Gastrocnemius medialis (tissue), 4 donors: ENCODE measurements around the gene HIC1. TPM values are rescaled to one million over a fixed set of nuclear protein-coding genes. Genes with fewer than 3 reads are reported as not detected.
A peak's percentile ranks its signal among the peaks of the same experiment; 100 is the strongest.

Source experiments
- ATAC-seq, 2 donors: fragments of 150-250 bp; one replicate each; pipeline ENCODE4 v1.9.1; 2016
- DNase-seq, 2 donors: peaks; one replicate each; pipeline ENCODE4 v3.0.0-alpha.2; 2019
- H3K27ac ChIP-seq, 4 donors: fragments of 200-600 bp; sonication (generic); 1 replicate in 1 of 4; 2 replicates in 3 of 4; pipeline ENCODE4 v1.5.1; 2016 to 2018; ENCODE audit warnings: mild to moderate bottlenecking in 2 of 4, moderate library complexity in 1 of 4
- H3K27me3 ChIP-seq, 3 donors: fragments of 200-600 bp; sonication (generic) in 2 of 3; 1 replicate in 1 of 3; 2 replicates in 2 of 3; pipeline versions ENCODE4 v1.5.1 to v1.6.0; 2016 to 2019; ENCODE audit warnings: mild to moderate bottlenecking in 1 of 3, moderate library complexity in 1 of 3
- H3K36me3 ChIP-seq, 2 donors: fragments of 200-600 bp; sonication (generic) in 1 of 2; one replicate each; pipeline ENCODE4 v1.5.1; 2017 to 2018
- H3K4me1 ChIP-seq, 2 donors: fragments of 200-600 bp; sonication (generic) in 1 of 2; one replicate each; pipeline ENCODE4 v1.5.1; 2016 to 2017; ENCODE audit warnings: mild to moderate bottlenecking in 2 of 2
- H3K4me3 ChIP-seq, 4 donors: fragments of 200-600 bp; sonication (generic) in 3 of 4; 1 replicate in 1 of 4; 2 replicates in 3 of 4; pipeline ENCODE4 v1.5.1; 2016 to 2019; ENCODE audit warnings: mild to moderate bottlenecking in 2 of 4
- H3K9me3 ChIP-seq, 3 donors: fragments of 200-600 bp; sonication (generic) in 2 of 3; 1 replicate in 1 of 3; 2 replicates in 2 of 3; pipeline ENCODE4 v1.5.1; 2016 to 2019
- CTCF ChIP-seq, 5 experiments: fragments of 450-650 bp in 3 of 5; fragments of 200-600 bp in 2 of 5; sonication (generic) in 2 of 5; IDR thresholded peaks in 4 of 5; conservative IDR thresholded peaks in 1 of 5; 1 replicate in 4 of 5; 2 replicates in 1 of 5; pipeline ENCODE4 v1.5.1; 2016 to 2019; ENCODE audit warnings: antibody characterized with exemption in 5 of 5, mild to moderate bottlenecking in 3 of 5, moderate library complexity in 3 of 5
- POLR2A ChIP-seq, 2 donors: fragments of 450-650 bp; IDR thresholded peaks; one replicate each; pipeline ENCODE4 v1.6.1; 2017; ENCODE audit warnings: antibody characterized with exemption in 2 of 2, mild to moderate bottlenecking in 2 of 2, moderate library complexity in 2 of 2
- in situ Hi-C, 4 donors: fragments of 200-750 bp; cut with MboI; loops; one replicate each; pipeline versions ENCODE4 v1.15.0 to v1.8.0; 2017; ENCODE audit warnings: low sequenced_read_pairs in 4 of 4
- intact Hi-C: fragments of 100-400 bp; cut with DNase I; formaldehyde crosslinking; loops from one replicate; pipeline ENCODE4 v1.15.1; 2023; ENCODE audit warnings: low total_unique reads
- total RNA-seq, 4 donors: library from RNA; depleted of rRNA; stranded (reverse); fragments of >200 nt; gene quantifications; one replicate each; pipeline versions ENCODE4 v1.1.0 to v1.2.3, GENCODE V29; 2016

HIC1 gene
- total RNA-seq, 4 donors from 2014 or later = 4.6 to 9.6 (median 6.9) TPM

- intact Hi-C loops = no loop called here
- ATAC-seq = no peak
- no peak for TF ChIP-seq POLR2A (IDR thresholded peaks at IDR 0.05)
- no peak for TF ChIP-seq CTCF (IDR thresholded peaks at IDR 0.05 in 4 of 5, conservative IDR thresholded peaks at IDR 0.05 in 1 of 5)
- Histone ChIP-seq H3K27ac (no peak overlapping the region), H3K4me1 (peaks cover 7 to 15% of the 10 kb centered on the region in 2 donors), H3K36me3 (peaks cover 0 to 31% of the 10 kb centered on the region in 2 donors), H3K4me3 (no peak overlapping the region), H3K9me3 (no peaks in the 10 kb centered on the region), H3K27me3 (no peaks in the 10 kb centered on the region)
- no peak for DNase-seq
- in situ Hi-C loops = loop anchor here (25.0 kb wide), 2 partner anchors 350 to 375 kb away; partner anchors contain the start of gene PRPF8 (in 1 of the 4)
Observed at GRCh38 chr17:2037155-2037554, 17.7 kb upstream of the HIC1 start.

DNA sequence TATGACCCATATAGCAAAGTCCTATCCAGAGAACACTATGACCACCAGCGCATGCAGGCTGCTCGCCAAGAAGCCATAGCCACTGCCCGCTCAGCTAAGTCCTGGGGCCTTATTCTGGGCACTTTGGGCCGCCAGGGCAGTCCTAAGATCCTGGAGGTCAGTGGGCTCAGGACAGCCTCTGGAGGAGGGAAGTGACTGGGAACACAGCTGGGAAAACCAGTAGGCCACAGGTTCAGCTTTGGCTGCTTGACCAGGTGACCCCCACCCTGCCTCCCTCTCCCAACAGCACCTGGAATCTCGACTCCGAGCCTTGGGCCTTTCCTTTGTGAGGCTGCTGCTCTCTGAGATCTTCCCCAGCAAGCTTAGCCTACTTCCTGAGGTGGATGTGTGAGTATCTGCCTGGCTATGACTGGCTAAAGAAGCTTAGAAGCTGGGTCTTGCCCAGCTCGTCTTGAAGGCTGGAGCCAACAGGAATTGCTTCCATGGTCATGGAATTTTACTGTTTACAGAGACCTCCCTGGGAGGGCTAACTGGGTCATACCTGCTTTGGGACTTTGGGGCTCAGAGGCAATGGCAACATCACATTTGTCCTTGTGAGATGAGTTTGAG is 14.6 kb upstream of the HIC1 start:
- DNase-seq = no peak
- H3K4me1 ChIP-seq = peaks cover 26% of the 10 kb centered on the region in 2 donors
- no peak overlapping the region for H3K4me3 ChIP-seq
- H3K27ac ChIP-seq = peak overlapping the region in 1 of 4 donors; percentile 97
- H3K27me3 ChIP-seq = no peaks in the 10 kb centered on the region
- TF ChIP-seq CTCF (IDR thresholded peaks at IDR 0.05 in 4 of 5, conservative IDR thresholded peaks at IDR 0.05 in 1 of 5) (no peak), POLR2A (IDR thresholded peaks at IDR 0.05) (no peak)
- H3K9me3 ChIP-seq = no peaks in the 10 kb centered on the region
- in situ Hi-C loops (loop anchor here (25.0 kb wide), 2 partner anchors 353 to 378 kb away; partner anchors contain the start of gene PRPF8 (in 1 of the 4)), intact Hi-C loops (loop anchor here (10.0 kb wide), 1 partner anchor 466 kb away; no protein-coding TSS in a partner anchor)
- ATAC-seq = no peak
- peaks cover 0 to 44% of the 10 kb centered on the region in 2 donors for H3K36me3 ChIP-seq

DNA sequence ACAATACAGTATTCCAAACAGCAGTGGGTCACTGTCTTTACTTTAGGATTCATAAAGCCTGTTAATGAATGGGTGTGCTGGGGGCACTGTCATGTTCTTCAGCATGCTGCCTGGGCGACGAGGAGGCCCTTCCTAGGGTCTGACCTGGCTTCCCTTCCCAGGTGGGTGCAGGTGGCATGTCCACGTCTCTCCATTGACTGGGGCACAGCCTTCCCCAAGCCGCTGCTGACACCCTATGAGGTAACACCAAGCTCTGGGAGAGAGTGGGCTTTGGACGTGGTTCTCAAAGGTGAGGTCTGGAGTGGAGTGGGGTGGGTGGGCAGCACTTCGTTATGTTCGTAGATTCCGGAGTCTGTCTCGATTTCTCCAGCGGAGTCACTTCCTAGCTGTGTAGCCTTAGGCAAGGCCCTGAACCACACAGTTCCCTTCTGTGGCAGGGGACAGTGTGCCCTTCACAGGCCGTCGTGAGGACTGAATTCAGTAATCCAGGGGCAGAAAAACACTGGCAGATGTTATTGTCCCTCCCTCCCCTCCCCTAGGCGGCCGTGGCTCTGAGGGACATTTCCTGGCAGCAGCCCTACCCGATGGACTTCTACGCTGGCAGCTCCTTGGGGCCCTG is 13.9 kb upstream of the HIC1 start:
- H3K27ac ChIP-seq = peak overlapping the region; percentile 85 to 97 (median 92)
- intact Hi-C loops = loop anchor here (10.0 kb wide), 1 partner anchor 466 kb away; no protein-coding TSS in a partner anchor
- peak overlapping the region; percentile 72 to 100 (median 80) for H3K4me3 ChIP-seq
- H3K9me3 ChIP-seq = no peaks in the 10 kb centered on the region
- no peaks in the 10 kb centered on the region for H3K27me3 ChIP-seq
- peaks cover 0 to 41% of the 10 kb centered on the region in 2 donors for H3K36me3 ChIP-seq
- no peak for ATAC-seq
- no peak for TF ChIP-seq CTCF (IDR thresholded peaks at IDR 0.05 in 4 of 5, conservative IDR thresholded peaks at IDR 0.05 in 1 of 5)
- TF ChIP-seq POLR2A (IDR thresholded peaks at IDR 0.05) = no peak
- peaks cover 26% of the 10 kb centered on the region in 2 donors for H3K4me1 ChIP-seq
- in situ Hi-C loops = loop anchor here (25.0 kb wide), 2 partner anchors 354 to 379 kb away; partner anchors contain the start of gene PRPF8 (in 1 of the 4)
- DNase-seq = no peak

GRCh38 chr17:2041561-2042389 is 13.1 kb upstream of the HIC1 start, which contains the start of gene OVCA2:
TSS of gene OVCA2 (plus strand) at chr17:2042022. CDS start at chr17:2042048, 26 bp downstream.
- no peaks in the 10 kb centered on the region for H3K27me3 ChIP-seq
- H3K4me1 ChIP-seq = peaks cover 26% of the 10 kb centered on the region in 2 donors
- in situ Hi-C loops (loop anchor here (25.0 kb wide), 2 partner anchors 354 to 379 kb away; partner anchors contain the start of gene PRPF8 (in 1 of the 4)), intact Hi-C loops (loop anchor here (1.0 to 10.0 kb wide), 2 partner anchors 133 to 467 kb away; no protein-coding TSS in a partner anchor)
- ATAC-seq (peak; percentile 88 to 93), DNase-seq (peak; percentile 85 to 87)
- H3K27ac ChIP-seq = peak within 1 kb of the TSS; percentile 85 to 97 (median 92)
- peak; percentile 55 to 67 for TF ChIP-seq POLR2A (IDR thresholded peaks at IDR 0.05)
- TF ChIP-seq CTCF (IDR thresholded peaks at IDR 0.05 in 4 of 5, conservative IDR thresholded peaks at IDR 0.05 in 1 of 5) = peak; percentile 48 to 69 (median 63)
- peak within 1 kb of the TSS; percentile 72 to 100 (median 80) for H3K4me3 ChIP-seq
- H3K9me3 ChIP-seq = no peaks in the 10 kb centered on the region
- H3K36me3 ChIP-seq = peaks cover 0 to 34% of the 10 kb centered on the region in 2 donors
